Central memory CD8-positive, alpha-beta T cell (primary cell): ENCODE data around the gene RHOA.

Experiments used
- ATAC-seq: fragments of 150-1000 bp; cut with Tn5 transposase; replicated peaks from 2 replicates; pipeline ENCODE4 v1.10.0; 2022; ENCODE audit warnings: mild to moderate bottlenecking, moderate FRiP score, moderate number of reproducible peaks; ENCODE audit not compliant: poor library complexity, severe bottlenecking; ENCODE audit errors: extremely low read depth
- DNase-seq, 2 donors: peaks; one replicate each; pipeline ENCODE4 v3.0.0; 2021; ENCODE audit warnings: low spot score in 2 of 2
- H3K27ac Mint-ChIP-seq: one replicate; pipeline ENCODE4 v1.8.0; 2022; ENCODE audit warnings: low read depth, mild to moderate bottlenecking, moderate library complexity, mixed read lengths
- H3K27me3 Mint-ChIP-seq: one replicate; pipeline ENCODE4 v1.8.0; 2022; ENCODE audit warnings: mixed read lengths
- H3K36me3 Mint-ChIP-seq: one replicate; pipeline ENCODE4 v1.8.0; 2022; ENCODE audit warnings: mild to moderate bottlenecking, moderate library complexity, mixed read lengths; ENCODE audit not compliant: insufficient read depth
- H3K4me1 Mint-ChIP-seq: one replicate; pipeline ENCODE4 v1.8.0; 2022; ENCODE audit warnings: mixed read lengths
- H3K4me3 Mint-ChIP-seq: one replicate; pipeline ENCODE4 v1.8.0; 2022; ENCODE audit warnings: mild to moderate bottlenecking, moderate library complexity, mixed read lengths
- H3K9me3 Mint-ChIP-seq: one replicate; pipeline ENCODE4 v1.8.0; 2022; ENCODE audit warnings: mixed read lengths

RHOA gene

DNA sequence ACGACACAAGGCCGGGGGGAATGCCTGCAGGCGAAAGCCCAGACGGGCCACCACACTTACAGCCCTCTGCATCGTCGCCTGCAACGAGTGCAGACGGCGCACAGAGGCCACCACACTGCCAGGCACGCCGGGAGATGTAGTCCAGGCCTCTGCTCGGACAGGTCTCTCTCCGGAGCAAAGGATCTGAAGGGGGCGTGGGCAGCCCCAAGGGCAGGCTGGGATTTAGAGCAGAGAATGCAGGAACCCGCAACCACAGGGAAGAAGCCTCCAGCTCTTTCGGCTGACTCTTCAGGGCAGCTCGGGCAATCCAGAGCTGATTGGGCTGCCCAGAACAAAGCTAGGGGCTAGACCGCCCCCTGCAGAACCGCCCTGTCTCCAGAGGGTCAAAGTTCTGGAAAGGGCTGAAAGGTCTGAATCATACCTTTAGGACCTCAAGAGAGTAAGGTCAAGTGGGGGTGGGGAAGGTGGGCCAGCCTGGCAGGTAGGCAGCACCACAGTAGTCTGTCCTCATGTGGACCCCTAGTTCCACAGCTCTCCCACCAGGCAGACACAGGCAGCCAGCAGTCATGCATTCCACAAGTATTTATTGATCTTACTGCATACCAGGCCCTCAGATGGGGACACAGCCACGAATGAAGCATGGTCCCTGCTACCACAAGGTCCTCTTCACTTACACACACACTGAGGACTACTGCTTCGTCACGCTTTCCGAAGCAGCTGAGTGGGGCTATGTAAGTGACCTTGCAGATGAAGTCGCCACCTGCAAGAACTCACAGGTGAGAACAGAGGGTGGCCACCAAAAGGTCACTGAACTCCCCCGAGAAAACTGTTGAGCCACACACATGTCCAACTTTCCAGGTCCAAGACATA, 10.8 kb upstream of the RHOA start, which contains the start of gene AMT:
Gene AMT (minus strand): TSS at position 95 of the 870 bp plus-strand sequence. CDS start 23 bp downstream, at position 72.
- ATAC-seq (no peak), DNase-seq (no peak)
- Mint-ChIP-seq H3K27me3 (no peaks in the 10 kb centered on the region), H3K27ac (no peak within 1 kb of the TSS), H3K9me3 (no peaks in the 10 kb centered on the region), H3K4me3 (no peak within 1 kb of the TSS), H3K4me1 (peaks cover 29% of the 10 kb centered on the region), H3K36me3 (peaks cover 14% of the 10 kb centered on the region)

DNA sequence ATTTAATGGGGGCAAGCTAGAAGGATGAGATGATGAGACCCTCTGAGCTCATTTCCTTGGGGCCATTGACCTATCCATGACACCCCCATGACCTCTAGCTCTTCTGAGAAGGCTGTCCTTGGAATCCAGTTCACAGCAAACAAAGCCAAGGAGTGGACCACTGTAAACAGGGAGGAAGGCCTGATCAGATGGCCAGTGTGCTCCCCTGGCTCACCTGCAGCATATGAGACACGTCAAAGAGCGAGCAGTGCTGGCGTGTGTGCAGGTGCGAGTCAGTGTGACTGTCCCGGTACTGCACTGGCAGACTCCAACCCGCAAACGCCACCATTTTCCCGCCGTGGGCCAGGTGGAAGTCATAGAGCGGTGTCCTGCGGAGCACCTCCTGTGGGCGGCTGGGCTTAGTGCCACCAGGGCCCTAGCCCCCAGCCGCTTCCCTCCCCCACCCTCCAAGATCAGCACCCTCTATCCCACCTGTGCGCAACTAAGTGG, 10.2 kb upstream of the RHOA start:
- Mint-ChIP-seq H3K27me3 (no peaks in the 10 kb centered on the region), H3K27ac (no peak overlapping the region), H3K4me3 (no peak overlapping the region), H3K9me3 (no peaks in the 10 kb centered on the region), H3K36me3 (peaks cover 14% of the 10 kb centered on the region), H3K4me1 (peaks cover 36% of the 10 kb centered on the region)
- DNase-seq (no peak), ATAC-seq (no peak)

DNA sequence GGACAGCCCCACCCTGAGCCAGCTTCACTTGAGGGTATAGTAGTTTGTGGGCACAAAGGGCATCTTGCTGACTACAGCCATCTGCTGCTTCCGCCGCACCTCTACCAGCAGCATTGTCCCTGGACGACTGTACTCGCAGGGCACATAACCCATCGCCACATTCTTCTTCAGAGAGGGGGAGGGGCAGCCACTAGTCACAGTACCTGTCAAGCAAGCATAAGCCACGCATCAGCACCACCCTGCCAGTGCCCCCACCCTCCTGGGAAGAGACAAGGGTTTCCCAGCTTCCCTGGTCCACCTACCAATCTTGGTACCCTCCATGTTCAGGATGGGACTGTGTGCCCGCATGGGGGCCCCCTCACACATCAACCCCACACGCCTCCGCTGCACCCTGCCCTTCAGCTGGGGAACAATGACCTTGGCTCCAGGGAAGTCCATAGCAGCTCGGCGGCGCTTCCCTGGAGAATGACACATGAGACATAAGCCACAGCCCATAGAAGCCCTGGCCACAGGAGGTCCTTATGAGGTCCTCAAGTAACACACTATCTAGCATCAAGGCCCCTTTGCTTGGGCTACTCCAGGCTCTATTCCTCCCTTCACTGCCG, 5.8 kb upstream of the RHOA start:
- Mint-ChIP-seq H3K36me3 (peaks cover 27% of the 10 kb centered on the region), H3K4me3 (peak overlapping the region; percentile 27), H3K27me3 (no peaks in the 10 kb centered on the region), H3K27ac (peak overlapping the region; percentile 88), H3K4me1 (peaks cover 62% of the 10 kb centered on the region), H3K9me3 (no peaks in the 10 kb centered on the region)
- DNase-seq (no peak), ATAC-seq (no peak)

DNA sequence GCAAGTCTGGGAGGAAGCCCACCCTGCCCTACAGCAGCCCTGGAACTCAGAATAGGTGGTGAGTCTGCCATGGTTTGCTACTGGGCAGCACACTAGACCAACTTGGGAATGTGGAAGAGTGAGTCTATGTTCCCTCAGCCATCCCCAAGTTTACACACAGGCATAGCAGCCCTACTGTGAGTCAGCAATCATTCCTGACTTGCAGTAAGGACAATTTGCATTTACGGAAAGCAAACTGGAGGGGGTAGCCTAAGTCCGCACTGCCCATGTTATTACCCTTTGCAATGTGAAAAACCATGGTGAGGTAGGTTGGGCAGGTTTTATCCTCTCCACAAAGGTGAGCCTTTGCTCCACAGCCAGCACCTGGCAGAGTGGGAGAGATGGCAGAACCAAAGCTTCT, 5.1 kb upstream of the RHOA start:
- DNase-seq = no peak
- peaks cover 33% of the 10 kb centered on the region for H3K36me3 Mint-ChIP-seq
- no peak for ATAC-seq
- peak overlapping the region; percentile 92 for H3K27ac Mint-ChIP-seq
- H3K4me3 Mint-ChIP-seq = peak overlapping the region; percentile 83
- no peaks in the 10 kb centered on the region for H3K27me3 Mint-ChIP-seq
- H3K9me3 Mint-ChIP-seq = no peaks in the 10 kb centered on the region
- H3K4me1 Mint-ChIP-seq = peaks cover 61% of the 10 kb centered on the region

DNA sequence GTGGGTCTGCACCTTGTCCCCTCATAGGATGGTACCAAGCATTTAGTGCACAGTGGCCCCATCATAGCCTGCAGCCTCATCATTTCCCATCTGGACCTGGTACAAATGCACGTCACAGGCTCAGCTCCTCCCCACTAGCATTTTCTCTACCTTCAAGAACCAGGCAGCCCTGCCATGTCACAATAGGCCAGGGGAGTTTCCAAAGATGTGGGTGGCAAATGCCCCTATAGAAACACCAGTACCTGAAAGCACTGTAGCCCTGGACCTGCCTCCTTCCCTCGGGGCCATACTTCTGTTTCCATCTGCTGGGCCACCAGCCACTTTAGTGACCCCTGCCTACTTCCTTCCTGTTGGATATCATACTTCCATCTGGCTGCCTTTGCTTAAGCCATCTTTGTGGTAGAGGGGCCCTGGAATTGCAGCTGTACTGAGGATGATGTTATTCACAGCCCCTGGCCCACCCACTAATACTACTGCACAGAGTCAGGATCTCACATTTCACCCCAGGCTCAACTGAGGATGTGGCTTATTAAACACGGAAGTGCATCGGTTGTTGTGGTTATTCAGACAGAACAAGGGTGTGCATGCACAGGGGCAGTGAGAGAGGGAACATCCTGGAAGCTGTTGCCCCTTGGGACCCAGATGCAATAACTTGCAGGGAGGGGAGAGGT, 4.3 kb upstream of the RHOA start:
- H3K9me3 Mint-ChIP-seq = no peaks in the 10 kb centered on the region
- H3K4me1 Mint-ChIP-seq = peaks cover 59% of the 10 kb centered on the region

DNA sequence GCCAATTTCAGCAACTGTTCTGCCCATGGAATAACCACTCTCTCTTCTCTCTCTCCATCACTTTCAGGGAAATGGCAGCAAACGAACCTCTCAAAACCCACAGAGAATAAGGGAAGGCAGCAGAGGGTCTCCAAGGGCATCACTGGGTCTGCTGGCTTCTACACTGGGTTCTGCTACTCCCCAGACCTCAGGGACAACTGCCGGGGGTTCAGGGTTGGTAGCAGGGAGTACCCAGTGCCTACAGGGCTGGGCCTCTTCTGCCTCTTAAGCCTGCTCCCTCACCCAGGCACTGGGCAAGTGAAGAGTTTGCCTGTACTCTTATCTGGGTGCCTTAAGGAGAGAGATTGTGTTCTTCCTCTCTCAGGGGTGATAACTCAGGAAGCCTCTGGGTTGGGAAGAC, 3.0 kb upstream of the RHOA start:
- no peak for DNase-seq
- Mint-ChIP-seq H3K36me3 (peaks cover 32% of the 10 kb centered on the region), H3K9me3 (no peaks in the 10 kb centered on the region), H3K27ac (peak overlapping the region; percentile 75), H3K27me3 (no peaks in the 10 kb centered on the region), H3K4me1 (peaks cover 66% of the 10 kb centered on the region), H3K4me3 (no peak overlapping the region)
- no peak for ATAC-seq

More for the DNA sequence above, 4.3 kb upstream of the RHOA start:
- peaks cover 31% of the 10 kb centered on the region for H3K36me3 Mint-ChIP-seq
- H3K27me3 Mint-ChIP-seq = no peaks in the 10 kb centered on the region
- H3K4me3 Mint-ChIP-seq = peak overlapping the region; percentile 83
- ATAC-seq (peak; percentile 46), DNase-seq (peak; percentile 47 to 71)
- H3K27ac Mint-ChIP-seq = peak overlapping the region; percentile 92

DNA sequence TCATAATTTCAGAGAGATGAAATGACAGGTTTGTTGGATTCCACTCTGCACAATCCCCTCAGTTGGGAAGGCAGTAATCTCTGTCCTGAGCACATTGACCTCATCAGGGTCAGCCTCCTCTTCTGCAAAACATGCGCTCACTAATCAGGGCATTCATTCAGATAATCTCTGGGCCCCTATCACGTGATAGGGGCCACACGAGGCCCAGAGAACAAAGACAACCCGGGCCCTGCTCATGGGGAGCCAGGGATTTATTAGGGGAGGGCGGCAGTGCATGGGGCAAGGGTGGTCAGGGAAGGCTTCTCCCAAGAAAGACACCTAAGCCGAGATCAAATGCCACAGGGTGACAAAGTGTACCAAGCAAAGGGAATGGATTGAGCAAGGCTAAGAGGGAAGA, 1.6 kb upstream of the RHOA start:
- H3K4me3 Mint-ChIP-seq = peak overlapping the region; percentile 82
- no peaks in the 10 kb centered on the region for H3K27me3 Mint-ChIP-seq
- H3K36me3 Mint-ChIP-seq = peaks cover 26% of the 10 kb centered on the region
- no peaks in the 10 kb centered on the region for H3K9me3 Mint-ChIP-seq
- peaks cover 66% of the 10 kb centered on the region for H3K4me1 Mint-ChIP-seq
- ATAC-seq (no peak), DNase-seq (no peak)
- peak overlapping the region; percentile 75 for H3K27ac Mint-ChIP-seq

DNA sequence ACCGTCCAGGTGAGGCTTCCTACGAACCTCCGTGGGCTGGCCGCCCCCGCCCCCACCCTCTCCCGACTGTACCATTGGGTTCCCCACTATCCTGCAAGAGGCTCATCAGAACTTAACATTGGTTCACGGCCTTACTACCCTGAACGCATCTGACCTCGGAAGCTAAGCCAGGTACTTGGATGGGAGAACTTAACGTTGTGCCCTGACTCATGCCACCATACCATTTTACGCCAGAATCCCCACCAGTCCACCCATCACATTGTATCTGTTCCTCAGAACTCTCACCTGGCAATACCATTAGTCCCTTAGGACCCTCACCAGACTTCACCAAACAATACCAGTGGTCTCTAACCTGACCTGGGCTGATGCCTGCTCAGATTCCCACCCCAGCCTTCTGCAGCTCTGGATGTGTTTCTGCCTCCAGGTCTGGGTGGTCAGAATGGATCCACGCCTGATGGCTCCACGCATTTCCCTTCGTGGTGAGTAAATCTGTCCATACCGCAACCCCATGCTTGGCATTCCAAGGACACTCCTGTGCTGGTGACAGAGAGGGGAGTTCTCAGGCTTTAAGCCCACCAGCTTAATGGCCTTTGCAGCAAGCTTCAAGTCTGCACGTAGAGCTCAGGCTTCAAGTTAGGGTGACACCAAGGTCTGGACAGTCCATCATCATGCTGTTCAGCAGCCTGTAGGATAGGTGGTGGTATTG, 1.0 kb upstream of the RHOA start:
- peak overlapping the region; percentile 75 for H3K27ac Mint-ChIP-seq
- H3K4me3 Mint-ChIP-seq = peak overlapping the region; percentile 82
- H3K36me3 Mint-ChIP-seq = peaks cover 24% of the 10 kb centered on the region
- no peak for DNase-seq
- peaks cover 65% of the 10 kb centered on the region for H3K4me1 Mint-ChIP-seq
- H3K27me3 Mint-ChIP-seq = no peaks in the 10 kb centered on the region
- H3K9me3 Mint-ChIP-seq = no peaks in the 10 kb centered on the region
- ATAC-seq = no peak

DNA sequence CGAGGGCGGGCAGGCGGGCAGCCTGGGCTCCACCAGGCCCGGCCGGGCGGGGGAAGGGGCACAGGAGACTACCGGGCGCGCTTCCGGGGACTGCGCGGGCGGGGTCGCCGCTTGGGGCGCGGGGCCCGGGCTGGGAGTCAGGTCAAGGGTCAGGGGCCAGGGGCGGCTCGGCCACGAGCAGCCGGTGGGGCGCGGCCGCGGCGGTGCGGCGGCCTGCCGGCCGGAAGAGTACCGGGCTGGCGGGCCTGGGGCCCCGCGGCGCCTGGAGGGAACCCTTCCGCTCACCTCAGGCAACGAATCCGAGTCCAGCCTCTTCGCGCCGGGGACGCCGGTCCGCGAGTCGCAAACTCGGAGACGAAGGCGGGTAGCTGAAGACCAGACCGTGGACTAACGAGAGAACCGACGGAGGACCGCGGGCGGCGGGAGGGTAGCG, 225 bp downstream of the RHOA start:
- H3K27ac Mint-ChIP-seq = peak overlapping the region; percentile 75
- peak overlapping the region; percentile 82 for H3K4me3 Mint-ChIP-seq
- DNase-seq (peak in 1 of 2 donors; percentile 33), ATAC-seq (peak; percentile 5)
- H3K4me1 Mint-ChIP-seq = peaks cover 65% of the 10 kb centered on the region
- no peaks in the 10 kb centered on the region for H3K9me3 Mint-ChIP-seq
- no peaks in the 10 kb centered on the region for H3K27me3 Mint-ChIP-seq
- H3K36me3 Mint-ChIP-seq = peaks cover 25% of the 10 kb centered on the region

DNA sequence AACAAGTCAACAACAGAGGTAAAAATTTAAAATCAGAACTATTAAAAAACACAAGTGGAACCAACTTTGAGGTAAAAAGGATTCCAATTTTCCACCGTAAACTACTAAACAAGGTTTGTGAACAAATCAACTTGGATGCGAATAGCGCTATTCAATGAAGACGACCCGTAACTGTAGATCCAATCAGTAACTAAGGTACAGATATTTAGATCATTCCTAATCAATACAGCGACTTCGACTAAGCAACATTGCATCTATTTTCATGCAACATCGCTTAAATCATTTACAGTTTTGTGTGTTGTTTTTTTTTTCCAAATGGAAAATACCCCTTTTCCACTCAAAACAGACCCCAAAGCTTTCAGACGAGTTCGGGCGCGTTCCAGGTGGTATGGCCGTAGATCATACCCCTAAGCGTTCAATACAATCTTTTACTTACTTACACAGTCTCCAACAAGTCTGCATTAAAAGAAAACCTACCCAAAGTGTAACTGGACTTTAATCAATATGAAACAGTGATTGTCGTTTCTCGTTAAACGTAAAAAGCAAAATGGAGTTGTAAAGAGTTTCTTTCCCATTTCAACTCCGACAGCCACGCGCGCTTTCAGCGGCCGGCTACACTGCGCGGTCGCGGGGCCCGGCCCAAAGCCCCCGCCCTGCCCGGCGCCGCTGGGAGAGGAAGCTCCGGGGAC, 786 bp downstream of the RHOA start:
- Mint-ChIP-seq H3K36me3 (peaks cover 25% of the 10 kb centered on the region), H3K4me1 (peaks cover 65% of the 10 kb centered on the region), H3K9me3 (no peaks in the 10 kb centered on the region), H3K27ac (peak overlapping the region; percentile 75), H3K27me3 (no peaks in the 10 kb centered on the region), H3K4me3 (peak overlapping the region; percentile 82)
- ATAC-seq (no peak), DNase-seq (no peak)

DNA sequence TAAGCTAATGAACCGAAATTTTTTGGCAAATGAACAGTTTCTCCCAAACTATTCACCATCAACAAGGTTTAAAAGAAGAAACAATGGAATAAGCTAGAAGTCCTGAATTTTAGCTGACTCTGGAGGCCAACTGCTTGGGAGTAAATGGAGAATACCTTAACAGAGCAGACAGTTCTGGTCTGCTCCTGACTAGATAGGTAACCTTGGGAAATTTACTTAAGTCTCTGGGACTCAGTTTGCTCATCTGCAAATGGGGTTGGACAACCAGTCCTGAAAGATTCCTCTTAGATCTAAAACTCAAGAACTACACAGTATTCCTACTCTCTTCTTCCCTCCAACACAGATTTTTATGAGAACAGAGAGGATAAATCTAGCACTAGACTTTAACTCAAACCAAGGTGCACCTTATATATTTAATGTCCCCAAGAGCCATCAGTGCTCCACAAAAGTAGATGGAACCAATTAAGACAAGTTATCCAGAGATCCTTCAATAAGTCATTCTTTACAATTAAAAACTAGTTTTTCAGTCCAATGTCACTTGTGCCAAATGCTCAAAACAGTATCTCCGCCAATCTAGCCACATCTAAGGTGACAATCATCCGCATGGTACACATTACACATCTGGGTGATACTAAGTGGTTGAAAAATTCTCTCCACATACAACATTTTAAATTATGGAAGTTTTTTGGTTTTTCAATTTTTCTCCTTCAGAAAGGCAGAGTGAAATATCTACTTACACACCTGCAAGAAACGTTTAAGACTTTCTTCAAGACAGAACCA, 1.5 kb downstream of the RHOA start:
- DNase-seq (no peak), ATAC-seq (no peak)
- Mint-ChIP-seq H3K36me3 (peaks cover 23% of the 10 kb centered on the region), H3K27ac (peak overlapping the region; percentile 75), H3K4me3 (peak overlapping the region; percentile 82), H3K9me3 (no peaks in the 10 kb centered on the region), H3K27me3 (no peaks in the 10 kb centered on the region), H3K4me1 (peaks cover 67% of the 10 kb centered on the region)
